B cell (primary cell): ENCODE data around the gene ALOX5AP. TPM values are rescaled to one million over a fixed set of nuclear protein-coding genes. Genes with fewer than 3 reads are reported as not detected.

ENCODE experiments used
- ATAC-seq: fragments of 200-7000 bp; cut with Tn5 transposase; one replicate; pipeline ENCODE4 v1.10.0; 2021; ENCODE audit warnings: low read depth, mild to moderate bottlenecking, moderate number of reproducible peaks, moderate library complexity
- CTCF ChIA-PET: fragments of 350-600 bp; sonication (Branson Sonifier 250); formaldehyde crosslinking; loops from one replicate; lab custom pipeline; 2021; ENCODE audit warnings: antibody characterized with exemption, inconsistent platforms; lab: Charles Lee
- POLR2A ChIA-PET: fragments of 350-600 bp; sonication (Branson Sonifier 250); formaldehyde crosslinking; loops from one replicate; lab custom pipeline; 2021; ENCODE audit warnings: antibody characterized with exemption; lab: Charles Lee
- DNase-seq: peaks from one replicate; pipeline ENCODE4 v3.0.0; 2013
- H2AFZ ChIP-seq: 2 replicates; pipeline ENCODE4 v1.6.1; 2012; ENCODE audit warnings: mild to moderate bottlenecking, low read depth, low read length; ENCODE audit not compliant: insufficient read depth, poor library complexity, severe bottlenecking
- H3K27ac ChIP-seq, 2 donors: 1 replicate in 1 of 2; 2 replicates in 1 of 2; pipeline ENCODE4 v1.5.1; 2012 to 2013; ENCODE audit warnings: low read length in 2 of 2, mild to moderate bottlenecking in 2 of 2, moderate library complexity in 1 of 2
- H3K27me3 ChIP-seq, 4 experiments: fragments of 200-600 bp in 1 of 4; sonication (generic) in 1 of 4; replicated peaks in 1 of 4; 1 replicate in 2 of 4; 2 replicates in 2 of 4; pipeline versions ENCODE4 v1.6.1 to v1.7.0; 2013 to 2016; ENCODE audit warnings: low read length in 3 of 4, mild to moderate bottlenecking in 2 of 4, mixed read lengths in 1 of 4, moderate library complexity in 1 of 4; ENCODE audit not compliant: insufficient read depth in 4 of 4, control insufficient read depth in 3 of 4; ENCODE audit errors: control extremely low read depth in 1 of 4
- H3K36me3 ChIP-seq, 2 experiments: replicated peaks in 1 of 2; 1 replicate in 1 of 2; 2 replicates in 1 of 2; pipeline versions ENCODE4 v1.6.1 to v1.7.1; 2013; ENCODE audit warnings: low read length in 1 of 2; ENCODE audit not compliant: insufficient read depth in 2 of 2, control insufficient read depth in 1 of 2; ENCODE audit errors: control extremely low read depth in 1 of 2, extremely low read depth in 1 of 2
- H3K4me1 ChIP-seq, 2 donors: fragments of 200-600 bp in 1 of 2; sonication (generic) in 1 of 2; 1 replicate in 1 of 2; 2 replicates in 1 of 2; pipeline versions ENCODE4 v1.5.1 to v1.6.1; 2013 to 2017; ENCODE audit warnings: low read length in 2 of 2; ENCODE audit not compliant: control insufficient read depth in 2 of 2, insufficient read depth in 2 of 2
- H3K4me2 ChIP-seq: replicated peaks from 2 replicates; pipeline ENCODE3; 2012; ENCODE audit warnings: mild to moderate bottlenecking, low read depth, low read length; ENCODE audit not compliant: poor library complexity, severe bottlenecking
- H3K4me3 ChIP-seq, 5 experiments: fragments of 200-600 bp in 1 of 5; sonication (generic) in 1 of 5; 1 replicate in 3 of 5; 2 replicates in 2 of 5; pipeline versions ENCODE4 v1.5.1 to v1.7.0; 2011 to 2016; ENCODE audit warnings: low read length in 4 of 5, mild to moderate bottlenecking in 4 of 5, low read depth in 2 of 5, control low read depth in 1 of 5, moderate library complexity in 1 of 5; ENCODE audit not compliant: insufficient read depth in 1 of 5; ENCODE audit errors: control extremely low read depth in 1 of 5, extremely low read depth in 1 of 5
- H3K79me2 ChIP-seq: fragments of 200-600 bp; sonication (generic); one replicate; pipeline ENCODE4 v1.6.0; 2016; ENCODE audit warnings: low read length; ENCODE audit not compliant: control insufficient read depth, insufficient read depth
- H3K9ac ChIP-seq: fragments of 200-600 bp; sonication (generic); 2 replicates; pipeline ENCODE4 v1.6.1; 2017; ENCODE audit warnings: mild to moderate bottlenecking, low read length, moderate library complexity
- H3K9me3 ChIP-seq, 3 donors: one replicate each; pipeline versions ENCODE4 v1.6.1 to v1.7.1; 2013; ENCODE audit warnings: low read length in 2 of 3; ENCODE audit not compliant: control insufficient read depth in 2 of 3, insufficient read depth in 1 of 3; ENCODE audit errors: control extremely low read depth in 1 of 3
- H4K20me1 ChIP-seq: 2 replicates; pipeline ENCODE4 v1.6.0; 2012; ENCODE audit warnings: mild to moderate bottlenecking, low read length; ENCODE audit not compliant: insufficient read depth, control insufficient read depth, poor library complexity, severe bottlenecking
- H3K27ac Mint-ChIP-seq: one replicate; pipeline ENCODE4 v1.8.0; 2021; ENCODE audit warnings: mixed read lengths
- H3K27me3 Mint-ChIP-seq: one replicate; pipeline ENCODE4 v1.8.0; 2021; ENCODE audit warnings: mixed read lengths
- H3K4me1 Mint-ChIP-seq: one replicate; pipeline ENCODE4 v1.8.0; 2021; ENCODE audit warnings: mixed read lengths
- H3K4me3 Mint-ChIP-seq: one replicate; pipeline ENCODE4 v1.8.0; 2021; ENCODE audit warnings: mixed read lengths
- H3K9me3 Mint-ChIP-seq: one replicate; pipeline ENCODE4 v1.8.0; 2022; ENCODE audit warnings: mixed read lengths; ENCODE audit not compliant: insufficient read depth
- CTCF ChIP-seq: fragments of 200-600 bp; IDR thresholded peaks from one replicate; pipeline ENCODE4 v1.8.0; 2022; ENCODE audit warnings: antibody characterized with exemption, mild to moderate bottlenecking
- EZH2 ChIP-seq: IDR thresholded peaks from 2 replicates; pipeline ENCODE4 v1.6.1; 2012; ENCODE audit warnings: borderline replicate concordance, low read depth, mild to moderate bottlenecking, moderate library complexity, low read length; ENCODE audit not compliant: insufficient read depth, poor library complexity, severe bottlenecking
- WGBS: methylation state at CpG from one replicate; pipeline ENCODE4 v1.1.5; 2013; ENCODE audit warnings: missing lambda C conversion rate; ENCODE audit not compliant: insufficient coverage; 5-methylcytosine and 5-hydroxymethylcytosine counted together
- intact Hi-C: fragments of 100-400 bp; cut with micrococcal nuclease; formaldehyde crosslinking; loops from one replicate; pipeline ENCODE4 v1.10.0; 2022
- polyA plus RNA-seq: library from polyadenylated mRNA; depleted of rRNA; stranded (reverse); fragments of >200 nt; gene quantifications from 2 replicates; pipeline ENCODE4 v1.2.3, GENCODE V29; 2012
- total RNA-seq, 2 donors: library from RNA; stranded (reverse); fragments of 120-200 nt in 1 of 2; gene quantifications; 1 replicate in 1 of 2; 2 replicates in 1 of 2; pipeline versions ENCODE4 v1.2.3 to v1.2.4, GENCODE V29; 2013 to 2022

Gene ALOX5AP
- total and polyA plus RNA-seq, 2 donors (not counting 1 experiment from before 2014, with no cell fraction given), result 81.4 to 87.5 TPM

- Histone ChIP-seq H3K4me2 (no peak overlapping the region), H4K20me1 (no peaks in the 10 kb centered on the region), H3K9ac (no peak overlapping the region), H3K9me3 (peaks cover 0 to 7% (median 0%) of the 10 kb centered on the region in 3 donors), H3K27ac (no peak overlapping the region), H3K4me3 (no peak overlapping the region), H3K36me3 (no peaks in the 10 kb centered on the region), H2AFZ (no peak overlapping the region), H3K4me1 (no peaks in the 10 kb centered on the region), H3K79me2 (no peaks in the 10 kb centered on the region), H3K27me3 (no peaks in the 10 kb centered on the region)
- ChIA-PET POLR2A (no interaction called here), CTCF (interaction anchor here (0.5 kb wide), 1 partner anchor 320 kb away, joined by 3 read pairs; no protein-coding TSS in a partner anchor)
- WGBS, result 98% methylated on average over 9 of the region's 11 CpGs
- Mint-ChIP-seq H3K4me3 (no peak overlapping the region), H3K27me3 (no peaks in the 10 kb centered on the region), H3K4me1 (no peaks in the 10 kb centered on the region), H3K27ac (no peak overlapping the region), H3K9me3 (no peaks in the 10 kb centered on the region)
- intact Hi-C loops, result no loop called here
- TF ChIP-seq EZH2 (no peak), CTCF (no peak)
- no peak for ATAC-seq
- DNase-seq, result no peak
These were observed 75.5 kb downstream of the ALOX5AP start for GRCh38 chr13:30810801-30811200.

Other genes starting within 250 kb of the ALOX5AP start
- 52.2 and 55.8 TPM in 2 replicates for gene USPL1, start 117.6 kb upstream of the ALOX5AP start, total RNA-seq
- gene USPL1, start 117.6 kb upstream of the ALOX5AP start, polyA plus RNA-seq, result 30.2 and 37.8 TPM in 2 replicates
- not detected in 2 replicates for gene MEDAG, start 170.7 kb downstream of the ALOX5AP start, total RNA-seq
- gene MEDAG, start 170.7 kb downstream of the ALOX5AP start, polyA plus RNA-seq, result 0.12 TPM in 1 of 2 replicates, not detected in the other
- gene TEX26, start 197.1 kb downstream of the ALOX5AP start, total RNA-seq, result not detected in 2 replicates
- not detected in 2 replicates for gene TEX26, start 197.1 kb downstream of the ALOX5AP start, polyA plus RNA-seq